Mesenteric fat pad (tissue), 1 donor: Measurements from ENCODE around the gene NOD1. TPM values are rescaled to one million over a fixed set of nuclear protein-coding genes. Genes with fewer than 3 reads are reported as not detected.

Experiments
- total RNA-seq: library from RNA; stranded (reverse); fragmentation: NEBNext Ultra II Directional; extraction: Animal tissue kit (Norgen Biotek cat#: 25700); gene quantifications from one replicate; pipeline ENCODE4 v1.2.1, GENCODE V29; 2021
- donor health status: DM: yes; HTN: yes; CAD: no.

NOD1 gene
- total RNA-seq, 1 donor from 2014 or later = 41.8 TPM

Other genes with a start within 250 kb of the NOD1 start
- gene ZNRF2, start 194.2 kb downstream of the NOD1 start, total RNA-seq = 17.6 TPM
- 165 TPM for gene GGCT, start 26.0 kb upstream of the NOD1 start, total RNA-seq
- 126 TPM for gene GARS1, start 116.1 kb upstream of the NOD1 start, total RNA-seq
- gene CRHR2, start 203.7 kb upstream of the NOD1 start, total RNA-seq = 0.19 TPM